HepG2 (cell line): ENCODE results near the gene SLC16A9. TPM values are rescaled to one million over a fixed set of nuclear protein-coding genes. Genes with fewer than 3 reads are reported as not detected.

Experiments used
- CREB1 ChIP-seq, 2 experiments: fragments of 450-650 bp in 1 of 2; IDR thresholded peaks; 2 replicates each; pipeline ENCODE4 v1.6.1; 2016 to 2017; ENCODE audit warnings: control low read depth in 1 of 2, mild to moderate bottlenecking in 1 of 2, missing compliant biosample characterization in 1 of 2, missing genetic modification characterization in 1 of 2
- RARG ChIP-seq: sonication (generic); formaldehyde crosslinking; IDR thresholded peaks from 2 replicates; pipeline ENCODE4 v1.4.0; 2020; ENCODE audit warnings: low read depth, mild to moderate bottlenecking, missing genetic modification reagents
- TBX2 ChIP-seq: sonication (generic); formaldehyde crosslinking; IDR thresholded peaks from 2 replicates; pipeline ENCODE4 v1.5.0; 2020; ENCODE audit warnings: missing genetic modification reagents, mild to moderate bottlenecking, borderline replicate concordance
- ZNF274 ChIP-seq: sonication (generic); formaldehyde crosslinking; IDR thresholded peaks from 2 replicates; pipeline ENCODE4 v1.5.1; 2020; ENCODE audit warnings: mild to moderate bottlenecking, missing genetic modification reagents
- ZNF839 ChIP-seq: sonication (generic); formaldehyde crosslinking; IDR thresholded peaks from 2 replicates; pipeline ENCODE4 v1.4.0; 2020; ENCODE audit warnings: missing genetic modification reagents, mild to moderate bottlenecking, borderline replicate concordance
- polyA plus RNA-seq, 8 experiments: library from polyadenylated mRNA; depleted of rRNA in 3 of 8; stranded (reverse) in 7 of 8; unstranded in 1 of 8; fragments of >200 nt; fragmentation: Illumina TruSeq in 4 of 8; extraction: Trizol in 4 of 8; gene quantifications; 2 replicates each; pipeline versions ENCODE4 v1.2.1 to v1.2.3, GENCODE V29; 2011 to 2016; ENCODE audit warnings: low read depth in 4 of 8, missing spikeins in 1 of 8, mixed read lengths in 1 of 8; ENCODE audit not compliant: insufficient read depth in 1 of 8
- total RNA-seq, 5 experiments: library from RNA; depleted of rRNA; stranded (reverse); fragments of >200 nt; fragmentation: Illumina TruSeq; extraction: Trizol; gene quantifications; 2 replicates each; pipeline ENCODE4 v1.2.3, GENCODE V29; 2016; ENCODE audit warnings: low read depth in 1 of 5
- TF ChIP-seq, protein P1 (sequence below): sonication (generic); formaldehyde crosslinking; IDR thresholded peaks from 2 replicates; pipeline ENCODE4 v1.4.0; 2020; ENCODE audit warnings: missing genetic modification reagents
- TF ChIP-seq, protein P2 (sequence below): sonication (generic); formaldehyde crosslinking; IDR thresholded peaks from 2 replicates; pipeline ENCODE4 v1.5.1; 2020; ENCODE audit warnings: missing genetic modification reagents, mild to moderate bottlenecking, borderline replicate concordance

SLC16A9 gene
- total and polyA plus RNA-seq, 2 of the 13 experiments (the other 11 are each of a cell fraction or from before 2014, with no cell fraction given), result 0.01 to 0.09 TPM

DNA sequence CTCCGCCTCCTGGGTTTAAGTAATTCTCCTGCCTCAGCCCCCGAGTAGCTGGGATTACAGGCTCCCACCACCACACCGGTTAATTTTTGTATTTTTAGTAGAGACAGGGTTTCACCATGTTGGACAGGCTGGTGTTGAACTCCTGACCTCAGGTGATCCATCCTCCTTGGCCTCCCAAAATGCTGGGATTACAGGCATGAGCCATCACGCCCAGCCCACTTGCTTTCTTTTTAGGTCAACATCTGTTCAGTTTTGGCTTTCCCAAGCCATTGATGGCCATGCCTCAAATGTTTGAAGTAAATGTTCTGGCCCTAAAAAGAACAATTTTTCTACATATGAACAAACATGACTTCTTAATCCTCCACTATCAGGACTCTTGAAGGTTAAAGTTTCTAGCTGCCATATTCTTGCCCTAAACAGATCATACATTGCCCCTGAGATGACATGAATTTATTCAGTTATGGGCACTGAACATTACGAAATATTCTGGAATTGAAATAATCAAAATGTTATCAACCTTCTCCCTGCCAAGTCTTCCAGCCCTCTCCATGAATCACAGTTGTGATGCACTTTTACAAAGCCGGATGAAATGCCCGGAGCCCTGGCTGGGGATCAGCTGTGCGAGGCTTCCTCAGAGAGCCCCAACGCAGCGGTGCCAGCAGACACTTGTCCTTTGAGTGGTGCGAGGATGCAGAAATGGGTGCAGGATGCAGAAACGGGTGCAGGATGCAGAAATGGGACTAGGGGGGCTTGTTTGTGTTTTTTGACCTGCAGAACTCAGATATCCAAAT, 40.7 kb upstream of the SLC16A9 start (continued):
- TF ChIP-seq, protein P1, sequence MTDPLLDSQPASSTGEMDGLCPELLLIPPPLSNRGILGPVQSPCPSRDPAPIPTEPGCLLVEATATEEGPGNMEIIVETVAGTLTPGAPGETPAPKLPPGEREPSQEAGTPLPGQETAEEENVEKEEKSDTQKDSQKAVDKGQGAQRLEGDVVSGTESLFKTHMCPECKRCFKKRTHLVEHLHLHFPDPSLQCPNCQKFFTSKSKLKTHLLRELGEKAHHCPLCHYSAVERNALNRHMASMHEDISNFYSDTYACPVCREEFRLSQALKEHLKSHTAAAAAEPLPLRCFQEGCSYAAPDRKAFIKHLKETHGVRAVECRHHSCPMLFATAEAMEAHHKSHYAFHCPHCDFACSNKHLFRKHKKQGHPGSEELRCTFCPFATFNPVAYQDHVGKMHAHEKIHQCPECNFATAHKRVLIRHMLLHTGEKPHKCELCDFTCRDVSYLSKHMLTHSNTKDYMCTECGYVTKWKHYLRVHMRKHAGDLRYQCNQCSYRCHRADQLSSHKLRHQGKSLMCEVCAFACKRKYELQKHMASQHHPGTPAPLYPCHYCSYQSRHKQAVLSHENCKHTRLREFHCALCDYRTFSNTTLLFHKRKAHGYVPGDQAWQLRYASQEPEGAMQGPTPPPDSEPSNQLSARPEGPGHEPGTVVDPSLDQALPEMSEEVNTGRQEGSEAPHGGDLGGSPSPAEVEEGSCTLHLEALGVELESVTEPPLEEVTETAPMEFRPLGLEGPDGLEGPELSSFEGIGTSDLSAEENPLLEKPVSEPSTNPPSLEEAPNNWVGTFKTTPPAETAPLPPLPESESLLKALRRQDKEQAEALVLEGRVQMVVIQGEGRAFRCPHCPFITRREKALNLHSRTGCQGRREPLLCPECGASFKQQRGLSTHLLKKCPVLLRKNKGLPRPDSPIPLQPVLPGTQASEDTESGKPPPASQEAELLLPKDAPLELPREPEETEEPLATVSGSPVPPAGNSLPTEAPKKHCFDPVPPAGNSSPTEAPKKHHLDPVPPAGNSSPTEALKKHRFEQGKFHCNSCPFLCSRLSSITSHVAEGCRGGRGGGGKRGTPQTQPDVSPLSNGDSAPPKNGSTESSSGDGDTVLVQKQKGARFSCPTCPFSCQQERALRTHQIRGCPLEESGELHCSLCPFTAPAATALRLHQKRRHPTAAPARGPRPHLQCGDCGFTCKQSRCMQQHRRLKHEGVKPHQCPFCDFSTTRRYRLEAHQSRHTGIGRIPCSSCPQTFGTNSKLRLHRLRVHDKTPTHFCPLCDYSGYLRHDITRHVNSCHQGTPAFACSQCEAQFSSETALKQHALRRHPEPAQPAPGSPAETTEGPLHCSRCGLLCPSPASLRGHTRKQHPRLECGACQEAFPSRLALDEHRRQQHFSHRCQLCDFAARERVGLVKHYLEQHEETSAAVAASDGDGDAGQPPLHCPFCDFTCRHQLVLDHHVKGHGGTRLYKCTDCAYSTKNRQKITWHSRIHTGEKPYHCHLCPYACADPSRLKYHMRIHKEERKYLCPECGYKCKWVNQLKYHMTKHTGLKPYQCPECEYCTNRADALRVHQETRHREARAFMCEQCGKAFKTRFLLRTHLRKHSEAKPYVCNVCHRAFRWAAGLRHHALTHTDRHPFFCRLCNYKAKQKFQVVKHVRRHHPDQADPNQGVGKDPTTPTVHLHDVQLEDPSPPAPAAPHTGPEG (CRISPR knock-in tag), result no peak
- TF ChIP-seq TBX2 (CRISPR knock-in tag) (no peak), ZNF839 (CRISPR knock-in tag) (no peak), ZNF274 (CRISPR knock-in tag) (no peak), CREB1 (IDR thresholded peaks at IDR 0.05) (no peak), CREB1 (CRISPR knock-in tag; IDR thresholded peaks at IDR 0.05) (no peak), RARG (no peak)
- TF ChIP-seq, protein P2, sequence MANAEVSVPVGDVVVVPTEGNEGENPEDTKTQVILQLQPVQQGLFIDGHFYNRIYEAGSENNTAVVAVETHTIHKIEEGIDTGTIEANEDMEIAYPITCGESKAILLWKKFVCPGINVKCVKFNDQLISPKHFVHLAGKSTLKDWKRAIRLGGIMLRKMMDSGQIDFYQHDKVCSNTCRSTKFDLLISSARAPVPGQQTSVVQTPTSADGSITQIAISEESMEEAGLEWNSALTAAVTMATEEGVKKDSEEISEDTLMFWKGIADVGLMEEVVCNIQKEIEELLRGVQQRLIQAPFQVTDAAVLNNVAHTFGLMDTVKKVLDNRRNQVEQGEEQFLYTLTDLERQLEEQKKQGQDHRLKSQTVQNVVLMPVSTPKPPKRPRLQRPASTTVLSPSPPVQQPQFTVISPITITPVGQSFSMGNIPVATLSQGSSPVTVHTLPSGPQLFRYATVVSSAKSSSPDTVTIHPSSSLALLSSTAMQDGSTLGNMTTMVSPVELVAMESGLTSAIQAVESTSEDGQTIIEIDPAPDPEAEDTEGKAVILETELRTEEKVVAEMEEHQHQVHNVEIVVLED (CRISPR knock-in tag), result no peak
